WERI-Rb-1 (cell line): ENCODE results near the gene IGF1R.
A peak's percentile ranks its signal among the peaks of the same experiment; 100 is the strongest.

Source experiments
- DNase-seq: peaks from one replicate; pipeline ENCODE4 v3.0.0-alpha.2; 2020
- H3K27ac ChIP-seq: fragments of 250-450 bp; sonication (Bioruptor Pico); 2 replicates; pipeline ENCODE4 v1.5.1; 2020; ENCODE audit warnings: mild to moderate bottlenecking, moderate library complexity
- H3K27me3 ChIP-seq: fragments of 250-450 bp; sonication (Bioruptor Pico); 2 replicates; pipeline ENCODE4 v1.5.1; 2021; ENCODE audit warnings: mild to moderate bottlenecking, low read depth, moderate library complexity; ENCODE audit not compliant: insufficient read depth, severe bottlenecking
- H3K36me3 ChIP-seq: fragments of 250-450 bp; sonication (Bioruptor Pico); 2 replicates; pipeline ENCODE4 v1.5.1; 2020; ENCODE audit warnings: mild to moderate bottlenecking, moderate library complexity
- H3K4me3 ChIP-seq: 2 replicates; pipeline ENCODE4 v1.5.1; 2011; ENCODE audit warnings: low read depth, mild to moderate bottlenecking, control low read depth, low read length
- H3K9me3 ChIP-seq: fragments of 250-450 bp; sonication (Bioruptor Pico); 2 replicates; pipeline ENCODE4 v1.5.1; 2021; ENCODE audit warnings: mild to moderate bottlenecking, moderate library complexity; ENCODE audit not compliant: severe bottlenecking
- CTCF ChIP-seq: IDR thresholded peaks from 2 replicates; pipeline ENCODE4 v1.5.1; 2011; ENCODE audit warnings: low read depth, mild to moderate bottlenecking, control low read depth, inconsistent platforms, low read length

Gene IGF1R

GRCh38 chr15:98678484-98678883 lies 30.1 kb downstream of the IGF1R start:
- Histone ChIP-seq H3K27ac (no peak overlapping the region), H3K36me3 (no peaks in the 10 kb centered on the region), H3K27me3 (no peaks in the 10 kb centered on the region), H3K9me3 (no peaks in the 10 kb centered on the region), H3K4me3 (no peak overlapping the region)
- no peak for DNase-seq
- no peak for TF ChIP-seq CTCF

- Histone ChIP-seq H3K4me3 (no peak overlapping the region), H3K36me3 (no peaks in the 10 kb centered on the region), H3K9me3 (no peaks in the 10 kb centered on the region), H3K27me3 (no peaks in the 10 kb centered on the region), H3K27ac (no peak overlapping the region)
- no peak for DNase-seq
- no peak for TF ChIP-seq CTCF
These were observed 32.7 kb downstream of the IGF1R start for GRCh38 chr15:98681061-98681460.

- TF ChIP-seq CTCF = no peak
- no peaks in the 10 kb centered on the region for H3K27me3 ChIP-seq
- H3K27ac ChIP-seq = no peak overlapping the region; the same call in 1 of the 2 replicates
- no peak for DNase-seq
- no peaks in the 10 kb centered on the region for H3K36me3 ChIP-seq
- no peak overlapping the region for H3K4me3 ChIP-seq
- no peaks in the 10 kb centered on the region for H3K9me3 ChIP-seq
These were observed 34.8 kb downstream of the IGF1R start for GRCh38 chr15:98682992-98683701.

- no peaks in the 10 kb centered on the region for H3K36me3 ChIP-seq
- no peak overlapping the region for H3K4me3 ChIP-seq
- H3K27ac ChIP-seq = no peak overlapping the region; the same call in 1 of the 2 replicates
- no peaks in the 10 kb centered on the region for H3K9me3 ChIP-seq
- no peaks in the 10 kb centered on the region for H3K27me3 ChIP-seq
- DNase-seq = peak; percentile 70
- TF ChIP-seq CTCF = no peak
These were observed 35.5 kb downstream of the IGF1R start for GRCh38 chr15:98683831-98684230.

- no peak for DNase-seq
- Histone ChIP-seq H3K27me3 (no peaks in the 10 kb centered on the region), H3K9me3 (no peaks in the 10 kb centered on the region), H3K36me3 (no peaks in the 10 kb centered on the region), H3K27ac (no peak overlapping the region), H3K4me3 (no peak overlapping the region)
- no peak for TF ChIP-seq CTCF
These were observed 36.1 kb downstream of the IGF1R start for GRCh38 chr15:98684436-98684835.

- no peaks in the 10 kb centered on the region for H3K9me3 ChIP-seq
- no peaks in the 10 kb centered on the region for H3K27me3 ChIP-seq
- DNase-seq = no peak
- no peak overlapping the region for H3K4me3 ChIP-seq
- H3K36me3 ChIP-seq = no peaks in the 10 kb centered on the region
- no peak for TF ChIP-seq CTCF
- no peak overlapping the region for H3K27ac ChIP-seq
These were observed 36.7 kb downstream of the IGF1R start for GRCh38 chr15:98684995-98685525.
